Measurements from ENCODE around the gene DAZAP1. TPM values are rescaled to one million over a fixed set of nuclear protein-coding genes. Genes with fewer than 3 reads are reported as not detected.

DAZAP1 gene
- total and polyA plus RNA-seq, 4 donors = 5.4 to 45.0 (median 29.7) TPM

DNA sequence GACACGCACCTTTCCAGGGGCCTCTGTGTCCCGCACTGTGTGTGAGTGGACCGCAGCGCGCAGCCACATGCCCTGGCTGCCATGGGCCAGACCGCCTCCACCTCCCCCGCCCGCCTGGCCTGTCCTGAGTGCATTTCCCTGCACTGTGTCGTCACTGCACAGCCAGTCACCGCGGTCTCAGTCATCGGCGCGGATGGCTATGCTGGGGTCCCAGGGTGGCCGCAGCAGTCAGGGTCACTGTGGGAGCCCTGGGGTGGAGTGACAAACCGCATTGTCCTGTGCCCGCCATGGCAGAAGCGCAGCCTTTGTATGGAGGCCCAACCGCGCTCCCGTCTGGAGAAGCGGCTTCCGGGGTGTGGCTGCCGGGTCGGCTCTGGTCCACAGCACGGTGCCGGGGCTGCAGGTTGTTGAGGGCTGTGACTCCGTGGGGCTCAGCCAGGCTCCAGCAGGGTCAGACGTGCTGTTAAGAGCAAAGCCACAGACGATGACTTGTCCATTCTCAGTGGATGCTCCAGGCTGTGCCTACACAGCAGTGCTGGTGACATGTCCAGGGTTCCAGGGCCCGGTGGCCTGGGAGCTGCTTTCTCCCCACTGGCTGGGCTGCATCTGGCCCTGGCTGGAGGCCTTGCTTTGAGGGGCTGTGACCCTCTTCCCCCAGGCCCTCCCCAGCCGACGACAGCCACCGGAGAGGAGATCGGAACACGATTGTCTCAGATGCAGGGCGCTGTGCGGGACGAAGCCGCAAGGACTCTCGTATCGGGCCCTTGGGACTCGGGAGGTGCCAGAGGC, 30.0 kb upstream of the DAZAP1 start:
- Histone ChIP-seq H3K4me1 (ENCODE audit: control insufficient read depth in 4 of 4, insufficient read depth in 4 of 4, low read length in 3 of 4) (peaks cover 8 to 30% (median 21%) of the 10 kb centered on the region in 4 donors), H3K27ac (ENCODE audit: low read depth in 1 of 2, low read length in 2 of 2) (no peak overlapping the region), H3K27me3 (ENCODE audit: control insufficient read depth in 4 of 4, insufficient read depth in 4 of 4, low read length in 3 of 4) (no peaks in the 10 kb centered on the region), H3K36me3 (ENCODE audit: control insufficient read depth in 4 of 4, insufficient read depth in 3 of 4, low read depth in 1 of 4, low read length in 3 of 4) (peaks cover 3 to 12% (median 6%) of the 10 kb centered on the region in 4 donors), H3K9ac (ENCODE audit: low read depth in 1 of 2, low read length in 2 of 2) (no peak overlapping the region), H3K9me3 (ENCODE audit: control insufficient read depth in 4 of 4, low read length in 3 of 4) (no peaks in the 10 kb centered on the region), H3K4me3 (ENCODE audit: low read depth in 1 of 3, low read length in 3 of 3) (no peak overlapping the region)
- 96% methylated on average over 43 of the region's 43 CpGs for WGBS
- DNase-seq (ENCODE audit: low spot score) = no peak
- TF ChIP-seq GABPA (IDR thresholded peaks at IDR 0.05 in 1 of 2, conservative IDR thresholded peaks at IDR 0.05 in 1 of 2) (no peak), JUND (IDR thresholded peaks at IDR 0.05) (no peak), NR2F2 (IDR thresholded peaks at IDR 0.05) (no peak), EGR1 (IDR thresholded peaks at IDR 0.05; ENCODE audit: low read depth in 2 of 2) (no peak), ATF3 (IDR thresholded peaks at IDR 0.05) (no peak), HNF4A (conservative IDR thresholded peaks at IDR 0.05) (no peak), SP1 (IDR thresholded peaks at IDR 0.05) (no peak), ZBTB33 (IDR thresholded peaks at IDR 0.05) (no peak), RAD21 (IDR thresholded peaks at IDR 0.05) (no peak), RXRA (IDR thresholded peaks at IDR 0.05) (no peak), MAX (IDR thresholded peaks at IDR 0.05) (no peak), FOXA2 (IDR thresholded peaks at IDR 0.05) (no peak), FOXA1 (IDR thresholded peaks at IDR 0.05) (no peak), TAF1 (conservative IDR thresholded peaks at IDR 0.05) (no peak)

- 91% methylated on average over 33 of the region's 33 CpGs for WGBS
- Histone ChIP-seq H3K27me3 (ENCODE audit: control insufficient read depth in 4 of 4, insufficient read depth in 4 of 4, low read length in 3 of 4) (no peaks in the 10 kb centered on the region), H3K27ac (ENCODE audit: low read depth in 1 of 2, low read length in 2 of 2) (no peak overlapping the region), H3K4me3 (ENCODE audit: low read depth in 1 of 3, low read length in 3 of 3) (no peak overlapping the region), H3K9ac (ENCODE audit: low read depth in 1 of 2, low read length in 2 of 2) (no peak overlapping the region), H3K36me3 (ENCODE audit: control insufficient read depth in 4 of 4, insufficient read depth in 3 of 4, low read depth in 1 of 4, low read length in 3 of 4) (peaks cover 1 to 12% (median 5%) of the 10 kb centered on the region in 4 donors), H3K9me3 (ENCODE audit: control insufficient read depth in 4 of 4, low read length in 3 of 4) (no peaks in the 10 kb centered on the region), H3K4me1 (ENCODE audit: control insufficient read depth in 4 of 4, insufficient read depth in 4 of 4, low read length in 3 of 4) (peaks cover 4 to 24% (median 15%) of the 10 kb centered on the region in 4 donors)
- DNase-seq (ENCODE audit: low spot score) = no peak
- TF ChIP-seq EGR1 (IDR thresholded peaks at IDR 0.05; ENCODE audit: low read depth in 2 of 2) (no peak), TAF1 (conservative IDR thresholded peaks at IDR 0.05) (no peak), NR2F2 (IDR thresholded peaks at IDR 0.05) (no peak), FOXA1 (IDR thresholded peaks at IDR 0.05) (no peak), ATF3 (IDR thresholded peaks at IDR 0.05) (no peak), ZBTB33 (IDR thresholded peaks at IDR 0.05) (no peak), HNF4A (conservative IDR thresholded peaks at IDR 0.05) (no peak)
Measured at GRCh38 chr19:1377965-1378785, 29.2 kb upstream of the DAZAP1 start.
